ENCODE results near the gene MYO3A. TPM values are rescaled to one million over a fixed set of nuclear protein-coding genes. Genes with fewer than 3 reads are reported as not detected.
"Not testable (repeated sequence)": the region's sequence is repeated elsewhere in the genome, so short reads cannot be mapped to it uniquely, and the experiment has no call there.

Gene MYO3A
- total RNA-seq, 4 donors from 2014 or later, result 0.21 to 0.39 (median 0.22) TPM; not detected in 1

- H3K4me3 ChIP-seq, result no peak overlapping the region
- H3K4me1 ChIP-seq, result no peaks in the 10 kb centered on the region
- WGBS, 2 donors, result 69 to 75% methylated on average over 4 of the region's 4 CpGs
- TF ChIP-seq EP300 (IDR thresholded peaks at IDR 0.05) (no peak), POLR2A (IDR thresholded peaks at IDR 0.05) (no peak)
- TF ChIP-seq, protein P1, sequence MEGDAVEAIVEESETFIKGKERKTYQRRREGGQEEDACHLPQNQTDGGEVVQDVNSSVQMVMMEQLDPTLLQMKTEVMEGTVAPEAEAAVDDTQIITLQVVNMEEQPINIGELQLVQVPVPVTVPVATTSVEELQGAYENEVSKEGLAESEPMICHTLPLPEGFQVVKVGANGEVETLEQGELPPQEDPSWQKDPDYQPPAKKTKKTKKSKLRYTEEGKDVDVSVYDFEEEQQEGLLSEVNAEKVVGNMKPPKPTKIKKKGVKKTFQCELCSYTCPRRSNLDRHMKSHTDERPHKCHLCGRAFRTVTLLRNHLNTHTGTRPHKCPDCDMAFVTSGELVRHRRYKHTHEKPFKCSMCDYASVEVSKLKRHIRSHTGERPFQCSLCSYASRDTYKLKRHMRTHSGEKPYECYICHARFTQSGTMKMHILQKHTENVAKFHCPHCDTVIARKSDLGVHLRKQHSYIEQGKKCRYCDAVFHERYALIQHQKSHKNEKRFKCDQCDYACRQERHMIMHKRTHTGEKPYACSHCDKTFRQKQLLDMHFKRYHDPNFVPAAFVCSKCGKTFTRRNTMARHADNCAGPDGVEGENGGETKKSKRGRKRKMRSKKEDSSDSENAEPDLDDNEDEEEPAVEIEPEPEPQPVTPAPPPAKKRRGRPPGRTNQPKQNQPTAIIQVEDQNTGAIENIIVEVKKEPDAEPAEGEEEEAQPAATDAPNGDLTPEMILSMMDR (IDR thresholded peaks at IDR 0.05), result no peak
- H3K9me3 ChIP-seq, result no peaks in the 10 kb centered on the region
- no peaks in the 10 kb centered on the region for H3K36me3 ChIP-seq
- H3K27ac ChIP-seq, result no peak overlapping the region
- H3K27me3 ChIP-seq, result no peaks in the 10 kb centered on the region
- DNase-seq (ENCODE audit: low spot score in 2 of 2), result no peak
Measured at GRCh38 chr10:25999295-25999981, 65.4 kb downstream of the MYO3A start.

DNA sequence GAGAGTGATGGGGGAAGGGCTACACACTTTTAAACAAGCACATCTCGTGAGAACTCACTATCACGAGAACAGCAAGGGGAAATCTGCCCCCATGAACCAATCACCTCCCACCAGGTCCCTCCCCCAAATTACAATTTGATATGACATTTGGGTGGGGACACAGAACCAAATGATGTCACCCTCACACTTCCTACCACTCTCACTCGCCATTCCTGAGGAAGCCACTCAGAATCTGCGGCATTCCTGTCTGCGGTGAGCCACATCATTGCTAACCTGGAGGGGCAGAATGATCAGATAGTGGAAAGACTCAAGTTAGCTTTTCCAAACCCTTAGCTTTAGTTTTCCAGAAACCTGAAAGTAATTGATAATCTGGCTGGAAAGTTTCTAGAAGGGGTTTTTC, 66.9 kb downstream of the MYO3A start:
- DNase-seq (ENCODE audit: low spot score in 2 of 2), result no peak
- 83 to 86% methylated on average over 5 of the region's 5 CpGs for WGBS, 2 donors
- TF ChIP-seq POLR2A (IDR thresholded peaks at IDR 0.05), result no peak
- TF ChIP-seq, protein P1 (IDR thresholded peaks at IDR 0.05), result no peak
- no peak for TF ChIP-seq EP300 (IDR thresholded peaks at IDR 0.05)
- H3K27me3 ChIP-seq, result no peaks in the 10 kb centered on the region
- no peak overlapping the region for H3K27ac ChIP-seq
- H3K4me3 ChIP-seq, result no peak overlapping the region
- no peaks in the 10 kb centered on the region for H3K36me3 ChIP-seq
- no peaks in the 10 kb centered on the region for H3K4me1 ChIP-seq
- H3K9me3 ChIP-seq, result no peaks in the 10 kb centered on the region

GRCh38 chr10:26002466-26002865, 68.4 kb downstream of the MYO3A start:
- H3K27me3 ChIP-seq; H3K9me3 ChIP-seq; H3K4me1 ChIP-seq; H3K27ac ChIP-seq; H3K36me3 ChIP-seq; DNase-seq (ENCODE audit: low spot score in 2 of 2); H3K4me3 ChIP-seq: not testable (repeated sequence)
- 87 to 97% methylated on average over 7 of the region's 7 CpGs for WGBS, 2 donors

DNA sequence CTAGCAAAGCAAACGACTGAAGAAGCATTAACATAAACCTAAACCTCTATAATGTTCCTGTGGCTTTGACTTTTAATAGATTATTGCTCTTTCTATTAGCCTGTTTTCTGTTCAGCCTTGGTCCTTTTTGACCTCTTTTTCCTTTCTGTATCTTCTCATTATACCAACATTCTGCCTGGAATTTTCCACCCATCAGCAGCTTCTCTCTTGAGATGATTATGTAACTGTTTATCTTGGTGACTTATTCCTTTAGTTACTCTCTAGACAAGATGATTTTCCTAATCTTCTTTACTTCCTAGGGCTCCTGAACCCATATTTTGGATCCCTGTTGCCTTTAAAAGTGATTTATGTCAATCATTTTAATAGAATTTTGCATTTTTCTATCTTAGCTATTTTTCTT, 81.1 kb downstream of the MYO3A start:
- Histone ChIP-seq H3K4me1 (peaks cover 0 to 11% (median 0%) of the 10 kb centered on the region in 4 donors), H3K27me3 (no peaks in the 10 kb centered on the region), H3K36me3 (no peaks in the 10 kb centered on the region), H3K27ac (peak overlapping the region in 1 of 4 donors; percentile 9), H3K4me3 (no peak overlapping the region), H3K9me3 (peaks cover 0 to 6% (median 0%) of the 10 kb centered on the region in 4 donors)
- no peak for DNase-seq (ENCODE audit: low spot score in 2 of 2)
- WGBS, 2 donors, result 35 to 39% methylated on average over 1 of the region's 1 CpG
- TF ChIP-seq, protein P1 (IDR thresholded peaks at IDR 0.05), result no peak
- TF ChIP-seq POLR2A (IDR thresholded peaks at IDR 0.05) (no peak), EP300 (IDR thresholded peaks at IDR 0.05) (no peak)

GRCh38 chr10:26022831-26023230, 88.8 kb downstream of the MYO3A start:
- no peaks in the 10 kb centered on the region for H3K36me3 ChIP-seq
- no peak overlapping the region for H3K27ac ChIP-seq
- H3K9me3 ChIP-seq, result no peaks in the 10 kb centered on the region
- no peak for DNase-seq (ENCODE audit: low spot score in 2 of 2)
- H3K4me1 ChIP-seq, result no peaks in the 10 kb centered on the region
- TF ChIP-seq POLR2A (IDR thresholded peaks at IDR 0.05) (no peak), EP300 (IDR thresholded peaks at IDR 0.05) (no peak)
- TF ChIP-seq, protein P1 (IDR thresholded peaks at IDR 0.05), result no peak
- no peak overlapping the region for H3K4me3 ChIP-seq
- H3K27me3 ChIP-seq, result no peaks in the 10 kb centered on the region

Measured in tibial nerve (tissue), 4 donors.